Heart left ventricle (tissue), 13 donors: Measurements from ENCODE around the gene DLX3.

ENCODE experiments used
- POLR2A ChIP-seq, 2 donors: fragments of 450-650 bp; IDR thresholded peaks; one replicate each; pipeline ENCODE4 v1.6.1; 2017; ENCODE audit warnings: antibody characterized with exemption in 2 of 2, mild to moderate bottlenecking in 2 of 2, moderate library complexity in 2 of 2
- TF ChIP-seq, protein P1 (sequence below), 12 donors: fragments of 200-600 bp; sonication (generic) in 4 of 12; IDR thresholded peaks; one replicate each; pipeline versions ENCODE4 v1.5.0 to v1.8.0; 2018 to 2022; ENCODE audit warnings: antibody characterized with exemption in 12 of 12, mild to moderate bottlenecking in 5 of 12
- donor health status: ischemic (EF 13 %, LVEDD 7.1; RV severe dilation, severe dysfunction).
- donor health status: DM: no; HTN: yes; CAD: no.
- donor health status: DM: no; HTN: no; CAD: no.
- donor health status: ischemic (EF 25% LVEDD 6.9; RV normal size, moderate dysfunction).
- donor health status: ischemic (EF 25% LVEDD 5.7; RV mildly dilated, moderate dysfunction).
- donor health status: ischemic (EF 35%, LVEDD 5.7; RV mildly dilated, moderate dysfunction).
- donor health status: nonischemic (EF 11% LVEDD 7.7; RV severe dilation, severe dysfunction).
- donor health status: DM: yes; HTN: yes; CAD: no.
- donor health status: PGD.
- donor health status: ischemic (EF 29% LVEDD 5.4; RV normal size, mild dysfunction).
- donor health status: nonischemic (EF 23%, LVEDD 6.1; RV moderate dilation, normal function).

DNA sequence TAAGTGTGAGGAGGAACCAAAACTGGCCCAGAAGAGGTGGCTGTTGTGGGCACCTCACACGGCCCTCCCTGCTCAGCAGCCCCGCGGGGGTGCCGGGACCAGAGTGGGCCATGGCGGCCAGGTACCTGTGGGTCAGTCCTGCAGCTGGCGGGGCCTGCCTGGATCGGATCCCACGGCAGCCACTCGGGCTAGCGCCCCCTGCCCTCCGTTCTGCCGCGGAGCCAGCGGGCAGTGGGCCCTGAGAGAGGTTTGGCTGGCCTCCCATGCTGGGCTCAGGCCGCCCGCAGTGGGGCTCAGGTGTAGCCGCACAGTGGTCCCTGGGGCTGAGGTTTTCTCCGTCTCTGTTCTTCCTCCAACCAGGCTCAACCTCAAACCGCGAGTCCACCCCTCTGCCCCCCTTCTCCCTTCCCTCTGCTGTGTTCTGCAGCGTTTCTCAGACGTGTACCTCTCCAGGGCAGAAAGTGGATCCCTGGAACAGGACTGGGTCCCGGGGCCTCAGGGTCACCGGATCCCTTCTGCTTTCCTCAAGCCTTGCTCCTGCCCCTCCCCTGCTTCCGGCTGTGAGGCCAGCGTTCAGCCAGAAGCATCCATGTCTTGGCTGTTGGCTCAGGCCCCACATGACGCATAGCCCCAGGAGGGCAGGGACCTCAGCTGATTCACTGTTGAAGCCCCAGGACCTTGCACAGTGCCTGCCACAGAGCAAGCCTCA lies 32.3 kb upstream of the DLX3 start:
- TF ChIP-seq, protein P1, sequence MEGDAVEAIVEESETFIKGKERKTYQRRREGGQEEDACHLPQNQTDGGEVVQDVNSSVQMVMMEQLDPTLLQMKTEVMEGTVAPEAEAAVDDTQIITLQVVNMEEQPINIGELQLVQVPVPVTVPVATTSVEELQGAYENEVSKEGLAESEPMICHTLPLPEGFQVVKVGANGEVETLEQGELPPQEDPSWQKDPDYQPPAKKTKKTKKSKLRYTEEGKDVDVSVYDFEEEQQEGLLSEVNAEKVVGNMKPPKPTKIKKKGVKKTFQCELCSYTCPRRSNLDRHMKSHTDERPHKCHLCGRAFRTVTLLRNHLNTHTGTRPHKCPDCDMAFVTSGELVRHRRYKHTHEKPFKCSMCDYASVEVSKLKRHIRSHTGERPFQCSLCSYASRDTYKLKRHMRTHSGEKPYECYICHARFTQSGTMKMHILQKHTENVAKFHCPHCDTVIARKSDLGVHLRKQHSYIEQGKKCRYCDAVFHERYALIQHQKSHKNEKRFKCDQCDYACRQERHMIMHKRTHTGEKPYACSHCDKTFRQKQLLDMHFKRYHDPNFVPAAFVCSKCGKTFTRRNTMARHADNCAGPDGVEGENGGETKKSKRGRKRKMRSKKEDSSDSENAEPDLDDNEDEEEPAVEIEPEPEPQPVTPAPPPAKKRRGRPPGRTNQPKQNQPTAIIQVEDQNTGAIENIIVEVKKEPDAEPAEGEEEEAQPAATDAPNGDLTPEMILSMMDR (IDR thresholded peaks at IDR 0.05) = peak in 4 of 12 donors; percentile 5 to 32 (median 20)
- TF ChIP-seq POLR2A (IDR thresholded peaks at IDR 0.05) = no peak
